GM19099 (cell line): ENCODE results near the gene FBXL13.

Source experiments
- POLR2A ChIP-seq: IDR thresholded peaks from 3 replicates; pipeline ENCODE4 v1.6.1; 2011; ENCODE audit warnings: low read depth; ENCODE audit not compliant: insufficient read length; ENCODE audit errors: extremely low read depth

FBXL13 gene

DNA sequence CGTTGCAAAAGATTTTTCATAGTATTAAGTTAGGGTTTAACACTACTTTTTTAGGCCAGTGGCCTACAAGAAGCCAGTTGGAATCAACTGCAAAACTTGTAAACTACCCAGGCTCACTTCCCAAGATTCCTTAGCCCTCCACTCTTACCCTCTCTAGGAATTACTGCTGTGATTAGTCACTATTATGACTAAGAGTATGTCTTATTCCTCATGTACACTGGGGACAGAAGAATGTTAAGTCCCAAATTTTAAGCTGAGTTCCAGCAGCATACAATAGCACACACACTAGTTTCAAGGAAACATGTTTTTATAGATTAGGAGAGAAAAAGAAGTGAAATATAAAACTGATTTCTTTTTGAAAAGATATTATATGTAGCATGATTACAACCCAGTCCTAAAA lies 42.8 kb downstream of the FBXL13 start:
- TF ChIP-seq POLR2A = no peak

DNA sequence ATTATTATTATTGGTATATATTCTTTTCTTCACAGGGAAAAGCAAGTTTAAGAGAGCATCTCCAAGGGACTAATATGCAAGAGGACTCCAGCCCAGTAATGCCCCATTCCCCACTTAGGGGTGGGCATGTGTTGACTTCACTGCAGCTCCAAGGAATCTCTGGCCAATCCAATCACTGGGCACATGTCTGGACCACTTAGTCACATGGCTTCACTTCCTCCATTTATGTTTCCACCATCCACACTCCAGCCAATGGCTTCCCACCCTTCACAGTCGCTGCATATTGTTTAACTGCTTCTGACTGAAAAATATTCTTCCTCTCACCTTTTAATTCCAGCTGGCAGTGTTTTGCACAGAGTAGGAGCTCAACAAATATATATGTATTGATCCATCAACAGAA lies 43.6 kb downstream of the FBXL13 start:
- no peak for TF ChIP-seq POLR2A

DNA sequence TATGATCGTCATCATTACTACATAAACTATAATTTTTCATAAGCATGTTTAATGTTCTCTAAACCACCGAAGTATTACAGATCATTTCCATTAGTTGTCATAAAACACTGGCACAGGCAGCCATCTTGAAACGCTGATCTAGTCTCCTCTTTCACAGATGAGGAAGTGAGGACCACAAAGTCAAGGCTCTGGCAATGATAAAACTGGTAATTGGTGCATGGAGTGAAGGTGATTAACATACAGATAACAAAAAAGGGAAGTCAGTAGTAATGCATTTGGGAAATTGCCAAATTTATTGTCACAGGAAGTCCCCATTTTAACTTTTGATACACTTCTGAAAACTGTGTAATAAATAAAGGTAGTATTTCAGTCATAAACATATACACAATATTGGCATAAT lies 49.3 kb downstream of the FBXL13 start:
- no peak for TF ChIP-seq POLR2A

DNA sequence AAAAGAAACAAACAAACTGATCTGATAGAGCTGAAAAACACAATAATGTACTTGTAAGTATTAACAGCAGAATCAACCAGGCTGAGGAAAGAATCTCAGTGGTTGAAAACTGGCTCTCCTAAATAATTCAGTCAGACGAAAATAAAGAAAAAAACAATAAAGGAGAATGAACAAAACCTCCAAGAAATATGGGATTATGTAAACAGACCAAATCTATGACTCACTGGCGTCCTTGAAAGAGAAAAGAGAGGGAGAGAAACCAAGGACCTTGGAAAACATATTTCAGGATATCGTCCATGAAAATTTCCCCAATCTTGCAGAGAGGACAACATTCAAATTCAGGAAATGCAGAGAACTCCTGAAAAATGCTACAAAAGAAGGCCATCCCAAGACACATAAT lies 62.9 kb downstream of the FBXL13 start:
- no peak for TF ChIP-seq POLR2A

DNA sequence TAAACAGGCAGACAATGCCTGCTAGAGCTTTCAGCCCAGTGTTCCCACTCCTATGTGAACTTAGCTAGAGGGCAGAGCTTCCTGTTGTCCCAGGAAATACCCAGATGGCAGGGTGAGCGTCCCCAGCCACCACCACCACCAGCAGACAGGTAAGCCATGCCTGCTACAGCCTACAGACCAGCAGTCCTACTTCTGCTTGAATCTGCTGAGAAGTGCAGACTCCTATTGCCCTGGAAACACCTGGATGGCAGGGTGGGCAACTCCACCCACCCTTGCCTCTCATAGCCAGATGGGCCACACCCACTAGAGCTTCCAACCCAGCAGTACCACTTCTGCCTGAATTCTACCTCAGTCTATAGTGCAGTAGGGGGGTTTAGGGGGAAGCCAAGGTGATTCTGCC lies 64.4 kb downstream of the FBXL13 start:
- no peak for TF ChIP-seq POLR2A

DNA sequence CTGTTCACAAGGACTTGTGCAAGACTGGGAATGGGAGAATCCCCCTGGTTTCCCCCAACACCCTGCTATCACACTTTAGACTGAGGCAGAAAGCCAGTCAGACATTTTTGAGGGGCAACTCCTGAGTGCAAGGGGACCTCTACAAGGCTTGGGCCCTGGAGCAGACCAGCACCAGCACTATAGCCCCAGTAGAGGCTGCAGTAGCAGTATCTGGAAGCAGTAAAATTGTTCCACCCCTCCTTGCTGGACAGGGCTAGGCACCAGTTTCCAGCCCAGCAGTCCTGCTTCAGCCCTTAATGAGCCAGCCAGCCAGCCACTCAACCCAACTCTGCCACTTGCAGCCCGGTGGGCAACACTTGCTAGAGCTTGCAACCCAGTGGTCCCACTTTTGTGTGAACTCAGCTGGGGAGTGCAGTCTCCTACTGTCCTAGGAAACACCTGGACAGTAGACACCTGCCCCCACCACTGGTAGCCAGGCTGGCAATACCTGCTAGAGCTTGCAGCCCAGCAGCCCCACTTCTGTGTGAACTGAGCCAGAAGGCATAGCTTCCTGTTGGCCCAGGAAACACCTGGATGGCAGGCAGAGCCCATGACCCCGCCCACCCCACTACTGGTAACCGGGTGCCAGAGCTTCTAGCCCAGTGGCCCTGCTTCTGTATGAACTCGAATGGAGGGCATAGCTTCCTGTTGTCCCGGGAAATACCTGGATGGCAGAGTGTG lies 65.0 kb downstream of the FBXL13 start:
- no peak for TF ChIP-seq POLR2A

DNA sequence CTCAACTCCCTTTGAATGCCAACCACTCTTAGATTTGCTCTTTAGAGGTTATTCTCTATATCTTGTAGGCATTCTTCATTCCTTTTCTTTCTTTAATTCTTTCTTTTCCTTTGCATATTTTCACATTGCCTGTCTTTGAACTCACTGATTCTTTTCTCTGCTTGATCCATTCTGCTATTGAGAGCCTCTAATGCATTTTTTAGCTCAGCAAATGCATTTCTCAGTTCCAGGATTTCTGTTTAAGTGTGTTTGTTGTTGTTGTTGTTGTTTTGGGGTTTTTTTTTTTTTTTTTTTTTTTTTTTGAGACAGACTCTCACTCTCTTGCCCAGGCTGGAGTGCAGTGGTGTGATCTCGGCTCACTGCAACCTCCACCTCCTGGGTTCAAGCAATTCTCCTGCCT lies 71.6 kb downstream of the FBXL13 start:
- TF ChIP-seq POLR2A = no peak

DNA sequence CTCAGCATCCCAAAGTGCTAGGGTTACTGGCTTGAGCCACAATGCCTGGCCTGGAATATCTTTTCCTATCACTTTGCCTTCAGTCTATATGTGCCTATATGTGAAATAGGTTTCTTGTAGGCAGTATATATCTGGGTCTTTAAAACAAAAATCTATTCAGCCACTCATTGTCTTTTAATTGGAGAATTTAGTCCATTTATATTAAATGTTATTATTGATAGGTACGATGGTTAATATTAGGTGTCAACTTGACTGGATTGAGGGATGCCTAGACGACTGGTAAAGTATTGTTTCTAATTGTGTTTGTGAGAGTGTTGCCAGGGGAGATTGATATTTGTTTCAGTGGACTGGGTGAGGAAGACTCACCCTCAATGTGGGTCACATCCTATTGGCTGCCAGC lies 73.4 kb downstream of the FBXL13 start:
- no peak for TF ChIP-seq POLR2A

DNA sequence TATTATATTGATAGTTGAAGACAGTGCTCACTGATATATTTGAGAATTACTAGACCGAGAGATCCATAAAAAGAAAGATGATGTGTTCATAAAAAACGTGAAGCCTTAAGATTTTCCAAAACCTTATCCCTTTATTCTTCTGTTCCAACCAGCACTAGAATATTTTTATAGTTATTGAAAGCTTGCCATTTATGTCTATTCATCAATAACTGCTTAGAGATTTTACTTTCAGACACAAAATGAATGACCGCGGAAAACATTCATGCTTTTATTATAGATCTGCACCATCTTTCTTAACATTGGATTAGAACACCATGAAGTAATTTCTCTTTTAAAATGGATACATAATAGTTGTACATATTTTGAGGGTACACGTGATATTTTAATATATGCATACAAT lies 77.6 kb downstream of the FBXL13 start:
- no peak for TF ChIP-seq POLR2A

DNA sequence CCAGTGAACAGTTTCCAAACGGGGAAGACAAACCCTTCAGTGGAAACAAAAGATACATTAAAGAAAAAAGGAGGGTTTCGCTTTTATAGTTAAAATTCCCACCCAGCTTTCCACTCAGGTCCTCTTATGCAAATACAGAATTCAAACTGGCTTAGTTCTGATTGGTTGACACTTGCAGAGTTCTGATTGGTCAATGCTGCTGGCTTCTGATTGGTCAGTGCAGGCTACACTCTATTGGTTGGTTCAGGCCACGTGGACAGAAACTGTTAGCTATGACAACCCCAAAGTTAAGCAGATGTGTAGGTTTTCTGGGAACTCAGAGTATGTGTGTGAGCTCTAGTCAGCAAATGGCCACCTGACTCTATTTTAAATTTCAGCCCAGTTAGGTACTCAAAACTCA lies 80.0 kb downstream of the FBXL13 start:
- TF ChIP-seq POLR2A = no peak

DNA sequence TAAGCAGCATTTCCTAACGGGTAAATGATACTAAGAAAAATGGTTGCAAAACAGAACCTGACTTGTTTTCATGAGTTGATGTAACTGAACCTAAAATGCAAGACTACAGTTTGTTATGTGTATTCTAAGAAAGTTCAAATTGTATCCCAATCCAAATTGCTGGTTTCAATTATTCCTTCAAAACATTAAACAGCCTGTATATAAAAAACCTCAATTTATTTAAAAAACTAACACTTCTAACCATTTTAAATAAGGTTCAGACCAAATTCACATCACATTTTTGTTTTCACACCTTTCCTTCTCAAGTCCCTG lies 80.9 kb downstream of the FBXL13 start:
- TF ChIP-seq POLR2A = no peak

DNA sequence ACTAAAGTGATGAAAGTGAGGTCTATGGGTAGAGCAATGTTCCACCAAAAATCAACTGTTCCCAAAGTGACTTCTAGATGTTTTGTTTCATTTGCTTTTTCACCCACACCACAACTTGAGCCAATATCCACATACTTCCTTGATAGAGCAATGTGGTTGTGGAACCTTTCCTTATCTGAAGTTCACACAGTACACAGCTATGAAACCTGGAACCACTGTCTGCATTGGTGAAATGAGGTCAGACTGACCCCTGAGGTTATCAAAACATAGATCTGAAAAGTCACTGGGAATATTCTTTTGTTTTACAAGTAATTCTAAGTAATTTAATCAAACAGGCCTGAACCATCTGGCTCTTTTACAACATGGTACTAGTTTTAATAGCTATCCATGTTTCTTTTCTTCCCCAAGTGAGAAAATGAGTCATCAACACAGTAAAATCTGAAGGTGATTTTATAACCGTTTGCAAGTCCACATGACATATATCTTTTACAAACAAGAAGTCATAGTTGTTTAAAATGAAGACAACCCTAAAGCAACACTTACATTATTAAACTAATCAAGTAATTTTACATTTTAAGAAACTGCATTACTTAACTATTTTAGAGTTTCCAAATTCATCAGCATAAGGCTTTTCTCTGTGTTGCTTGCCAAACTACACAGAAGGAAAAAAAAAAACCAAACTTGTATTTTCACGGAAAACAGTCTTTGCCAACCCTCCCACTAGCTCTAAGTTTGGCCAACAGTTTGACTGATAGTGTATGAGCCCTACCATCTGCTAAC lies 81.5 kb downstream of the FBXL13 start:
- no peak for TF ChIP-seq POLR2A

DNA sequence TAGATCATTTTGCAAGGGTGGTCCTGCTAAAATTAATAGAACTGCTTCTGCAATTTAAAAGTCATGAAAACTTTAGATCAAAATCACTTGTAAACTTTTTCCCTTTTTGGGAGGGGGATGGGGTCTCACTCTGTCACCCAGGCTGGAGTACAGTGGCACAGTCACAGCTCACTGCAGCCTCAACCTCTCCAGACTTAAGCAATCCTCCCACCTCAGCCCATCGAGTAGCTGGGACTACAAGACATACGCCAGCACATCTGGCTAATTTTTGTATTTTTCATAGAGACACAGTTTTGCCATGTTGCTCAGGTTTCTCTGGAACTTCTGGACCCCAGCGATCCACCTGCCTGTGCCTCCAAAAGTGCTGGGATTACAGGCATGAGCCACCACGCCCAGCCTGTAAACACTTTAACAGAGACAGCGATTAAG lies 82.1 kb downstream of the FBXL13 start:
- no peak for TF ChIP-seq POLR2A

DNA sequence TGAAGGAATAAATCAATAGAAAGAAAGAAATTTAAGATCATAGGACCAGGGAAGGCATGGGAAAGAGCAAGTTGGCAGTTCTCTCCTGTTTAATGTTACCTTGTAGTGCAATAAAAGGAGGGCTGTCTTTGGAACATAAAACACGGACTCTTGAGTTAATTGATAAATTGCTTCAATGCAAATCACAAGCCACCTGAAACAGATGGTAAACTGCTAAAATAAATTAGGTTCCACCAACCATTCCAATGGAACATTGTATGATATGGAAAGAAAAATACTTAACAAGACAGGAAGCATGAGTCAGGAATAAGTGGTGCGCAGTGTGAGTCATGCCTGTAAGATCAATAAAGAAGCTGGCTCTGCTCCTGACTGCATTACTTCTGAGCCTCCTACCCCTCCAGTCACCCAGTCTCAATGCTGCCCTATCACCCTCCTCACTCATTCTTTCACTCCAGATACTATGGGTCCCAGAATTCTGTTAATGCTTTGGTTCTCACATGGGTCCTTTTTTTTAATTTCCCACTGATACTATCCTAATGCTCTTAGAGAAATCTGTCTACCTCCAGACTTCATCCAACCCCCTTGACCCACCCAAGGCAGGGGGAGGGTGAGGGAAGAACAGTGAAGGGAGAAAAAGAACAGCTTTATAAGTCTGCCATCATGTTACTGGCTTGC lies 82.9 kb downstream of the FBXL13 start:
- no peak for TF ChIP-seq POLR2A

DNA sequence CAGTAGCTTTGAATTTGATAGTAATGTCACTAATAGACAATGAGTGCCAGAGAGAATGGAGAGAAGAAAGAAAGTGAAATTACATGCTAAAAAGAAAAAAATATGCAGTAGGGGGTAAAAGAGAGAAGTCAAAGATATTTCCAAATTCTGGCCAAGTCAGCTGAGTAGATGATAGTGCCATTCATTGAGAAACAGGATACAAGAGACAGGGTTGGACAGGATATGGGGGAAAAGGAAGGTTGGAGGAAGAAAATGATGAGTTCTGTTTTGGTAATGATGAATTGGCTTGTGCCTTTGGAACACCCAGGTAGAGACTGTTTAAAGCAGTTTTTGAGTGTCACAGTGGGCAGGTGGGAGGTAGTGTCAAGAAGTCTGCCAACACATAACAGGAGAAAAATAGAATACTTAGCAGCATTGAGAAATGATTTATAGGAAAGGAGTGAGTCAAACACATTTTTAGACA lies 83.5 kb downstream of the FBXL13 start:
- TF ChIP-seq POLR2A = no peak

DNA sequence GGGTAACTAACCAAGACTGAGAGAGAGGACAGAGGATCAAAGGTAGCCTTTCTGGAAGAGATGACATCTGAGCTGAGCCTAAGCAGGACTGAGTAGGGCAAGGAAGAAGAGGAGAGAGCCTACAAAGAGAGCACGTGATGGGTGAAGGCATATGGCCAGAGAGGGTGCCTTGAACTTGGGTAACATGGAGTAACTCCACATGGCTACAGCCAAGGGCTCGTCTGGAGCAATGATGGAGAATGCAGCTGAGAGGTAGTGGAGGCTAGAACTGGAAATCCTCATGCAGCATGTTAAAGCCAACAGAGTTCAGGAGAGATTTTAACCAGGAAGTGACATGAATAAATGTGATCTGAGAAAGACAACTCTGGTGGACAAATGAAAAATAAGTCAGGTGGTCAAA lies 84.0 kb downstream of the FBXL13 start:
- no peak for TF ChIP-seq POLR2A
